Suprapubic skin (tissue), 4 donors: ENCODE measurements around the gene TMEM225B.

Experiments used
- CTCF ChIP-seq, 2 donors: fragments of 200-600 bp in 1 of 2; fragments of 450-650 bp in 1 of 2; sonication (generic) in 1 of 2; IDR thresholded peaks; one replicate each; pipeline ENCODE4 v1.5.1; 2016 to 2019; ENCODE audit warnings: antibody characterized with exemption in 2 of 2, mild to moderate bottlenecking in 1 of 2, moderate library complexity in 1 of 2
- EP300 ChIP-seq: sonication (generic); formaldehyde crosslinking; IDR thresholded peaks from one replicate; pipeline ENCODE4 v1.6.1; 2017; ENCODE audit warnings: antibody characterized with exemption
- POLR2A ChIP-seq, 2 donors: fragments of 450-650 bp; IDR thresholded peaks; one replicate each; pipeline ENCODE4 v1.6.1; 2017; ENCODE audit warnings: antibody characterized with exemption in 2 of 2, mild to moderate bottlenecking in 2 of 2, moderate library complexity in 2 of 2
- POLR2AphosphoS5 ChIP-seq, 3 donors: sonication (generic); formaldehyde crosslinking; IDR thresholded peaks; one replicate each; pipeline ENCODE4 v1.6.1; 2017; ENCODE audit warnings: antibody characterized with exemption in 3 of 3

DNA sequence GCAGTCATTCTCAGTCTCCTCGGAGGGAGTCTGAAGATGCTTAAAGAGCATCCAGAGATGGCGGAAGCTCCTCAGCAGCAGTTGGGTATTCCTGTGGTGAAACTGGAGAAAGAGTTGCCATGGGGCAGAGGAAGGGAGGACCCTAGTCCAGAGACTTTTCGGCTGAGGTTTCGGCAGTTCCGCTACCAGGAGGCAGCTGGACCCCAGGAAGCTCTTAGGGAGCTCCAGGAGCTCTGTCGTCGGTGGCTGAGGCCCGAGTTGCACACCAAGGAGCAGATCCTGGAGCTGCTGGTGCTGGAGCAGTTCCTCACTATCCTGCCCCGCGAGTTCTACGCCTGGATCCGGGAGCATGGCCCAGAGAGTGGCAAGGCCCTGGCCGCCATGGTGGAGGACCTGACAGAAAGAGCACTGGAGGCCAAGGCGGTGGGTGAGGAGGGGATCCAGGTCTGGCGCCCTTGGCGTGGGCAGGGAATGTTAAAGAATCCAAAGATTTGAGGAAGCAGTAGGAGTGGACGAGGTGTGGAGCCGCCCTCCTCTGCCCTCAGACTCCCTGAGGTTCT lies 21.6 kb downstream of the TMEM225B start:
- no peak for TF ChIP-seq POLR2AphosphoS5 (IDR thresholded peaks at IDR 0.05)
- TF ChIP-seq CTCF (IDR thresholded peaks at IDR 0.05): no peak
- TF ChIP-seq POLR2A (IDR thresholded peaks at IDR 0.05): no peak
- no peak for TF ChIP-seq EP300
